SK-N-SH (cell line): Measurements from ENCODE around the gene SPTB. TPM values are rescaled to one million over a fixed set of nuclear protein-coding genes. Genes with fewer than 3 reads are reported as not detected.

Experiments
- CTCF ChIA-PET: fragments of 300-600, 350-600 bp; formaldehyde crosslinking; extraction: SDS; loops from one replicate; lab custom pipeline; 2021; lab: Yijun Ruan, JAX
- POLR2A ChIA-PET: fragments of 350-600 bp; sonication (Branson Sonifier 250); formaldehyde crosslinking; extraction: SDS; loops from one replicate; lab custom pipeline; 2020; ENCODE audit warnings: antibody characterized with exemption, inconsistent platforms; lab: Yijun Ruan, JAX
- DNase-seq: peaks from one replicate; pipeline ENCODE4 v3.0.0; 2012
- H2AFZ ChIP-seq: fragments of 200-600 bp; sonication (generic); 2 replicates; pipeline ENCODE4 v1.8.1; 2016; ENCODE audit warnings: antibody characterized with exemption, mild to moderate bottlenecking, low read depth
- H3F3A ChIP-seq: fragments of 200-600 bp; sonication (generic); replicated peaks from 2 replicates; pipeline ENCODE3; 2016; ENCODE audit warnings: antibody characterized with exemption, mild to moderate bottlenecking; ENCODE audit not compliant: insufficient read depth
- H3K27ac ChIP-seq, 2 experiments: fragments of 200-500 bp in 1 of 2; fragments of 200-600 bp in 1 of 2; sonication (Bioruptor generic) in 1 of 2; sonication (generic), shearing (Covaris generic) in 1 of 2; 2 replicates each; pipeline versions ENCODE4 v1.5.1 to v1.6.1; 2014 to 2016; ENCODE audit warnings: low read depth in 2 of 2, inconsistent platforms in 1 of 2, low read length in 1 of 2, mild to moderate bottlenecking in 1 of 2, mixed read lengths in 1 of 2
- H3K27me3 ChIP-seq: fragments of 200-600 bp; sonication (generic), shearing (Covaris generic); 2 replicates; pipeline ENCODE4 v1.6.1; 2016; ENCODE audit warnings: mixed run types; ENCODE audit not compliant: insufficient read depth
- H3K36me3 ChIP-seq, 2 experiments: fragments of 200-500 bp in 1 of 2; fragments of 200-600 bp in 1 of 2; sonication (Bioruptor generic) in 1 of 2; sonication (generic) in 1 of 2; replicated peaks in 1 of 2; 2 replicates each; pipeline versions ENCODE3 to v1.5.1; 2014 to 2016; ENCODE audit warnings: low read length in 1 of 2, mild to moderate bottlenecking in 1 of 2; ENCODE audit not compliant: insufficient read depth in 2 of 2, control insufficient read depth in 1 of 2
- H3K4me1 ChIP-seq, 2 experiments: fragments of 200-500 bp in 1 of 2; fragments of 200-600 bp in 1 of 2; sonication (Bioruptor generic) in 1 of 2; sonication (generic), shearing (Covaris generic) in 1 of 2; 2 replicates each; pipeline versions ENCODE4 v1.5.1 to v1.6.1; 2014 to 2016; ENCODE audit warnings: low read depth in 1 of 2, low read length in 1 of 2, mixed run types in 1 of 2; ENCODE audit not compliant: insufficient read depth in 2 of 2, control insufficient read depth in 1 of 2
- H3K4me2 ChIP-seq: fragments of 200-600 bp; sonication (generic), shearing (Covaris generic); 2 replicates; pipeline ENCODE4 v1.6.1; 2017; ENCODE audit warnings: mixed run types
- H3K4me3 ChIP-seq, 2 experiments: fragments of 200-500 bp in 1 of 2; fragments of 200-600 bp in 1 of 2; sonication (Bioruptor generic) in 1 of 2; sonication (generic), shearing (Covaris generic) in 1 of 2; 2 replicates each; pipeline versions ENCODE4 v1.5.1 to v1.8.1; 2014 to 2016; ENCODE audit warnings: low read depth in 2 of 2, inconsistent platforms in 1 of 2, low read length in 1 of 2, mild to moderate bottlenecking in 1 of 2, mixed read lengths in 1 of 2, moderate library complexity in 1 of 2
- H3K79me2 ChIP-seq: fragments of 200-600 bp; sonication (generic); 2 replicates; pipeline ENCODE4 v1.8.1; 2017; ENCODE audit warnings: mild to moderate bottlenecking; ENCODE audit not compliant: insufficient read depth
- H3K9ac ChIP-seq: fragments of 200-600 bp; sonication (generic); 2 replicates; pipeline ENCODE4 v1.6.1; 2017; ENCODE audit warnings: mixed run types
- H3K9me2 ChIP-seq: fragments of 200-600 bp; sonication (generic); 2 replicates; pipeline ENCODE4 v1.6.1; 2017; ENCODE audit warnings: mixed run types
- H3K9me3 ChIP-seq: fragments of 200-600 bp; sonication (generic); 2 replicates; pipeline ENCODE4 v1.6.1; 2017; ENCODE audit warnings: mixed run types, mild to moderate bottlenecking, moderate library complexity
- H4K20me1 ChIP-seq: fragments of 200-600 bp; sonication (generic); 2 replicates; pipeline ENCODE4 v1.6.1; 2017; ENCODE audit warnings: mild to moderate bottlenecking, mixed run types; ENCODE audit not compliant: insufficient read depth
- CHD2 ChIP-seq: fragments of 150-350 bp; IDR thresholded peaks from 2 replicates; pipeline ENCODE4 v1.6.1; 2018; ENCODE audit warnings: low read length; ENCODE audit not compliant: partially characterized antibody
- EP300 ChIP-seq, 2 experiments: IDR thresholded peaks; 2 replicates each; pipeline versions ENCODE4 v1.4.0 to v1.6.1; 2012; ENCODE audit warnings: borderline replicate concordance in 1 of 2, low read depth in 1 of 2, low read length in 1 of 2
- EZH2phosphoT487 ChIP-seq: fragments of 200-600 bp; sonication (generic); IDR thresholded peaks from 2 replicates; pipeline ENCODE4 v1.6.1; 2017; ENCODE audit warnings: low read depth, mixed run types, mild to moderate bottlenecking, antibody characterized with exemption, moderate library complexity, borderline replicate concordance
- GATA2 ChIP-seq: sonication (generic); formaldehyde crosslinking; IDR thresholded peaks from 2 replicates; pipeline ENCODE4 v1.5.0; 2020; ENCODE audit warnings: mild to moderate bottlenecking, missing genetic modification reagents
- IRF3 ChIP-seq: fragments of 150-350 bp; IDR thresholded peaks from 2 replicates; pipeline ENCODE4 v1.6.1; 2016; ENCODE audit warnings: mild to moderate bottlenecking, low read depth, low read length
- JUND ChIP-seq: IDR thresholded peaks from 2 replicates; pipeline ENCODE4 v1.4.0; 2012
- MEF2A ChIP-seq: IDR thresholded peaks from 2 replicates; pipeline ENCODE4 v1.4.0; 2012; ENCODE audit warnings: low read depth, borderline replicate concordance
- NFIC ChIP-seq: IDR thresholded peaks from 2 replicates; pipeline ENCODE4 v1.4.0; 2012; ENCODE audit warnings: borderline replicate concordance
- POLR2AphosphoS5 ChIP-seq: IDR thresholded peaks from 2 replicates; pipeline ENCODE4 v1.6.1; 2012; ENCODE audit warnings: low read depth, low read length
- RCOR1 ChIP-seq: fragments of 150-350 bp; IDR thresholded peaks from 2 replicates; pipeline ENCODE4 v1.6.1; 2017; ENCODE audit warnings: antibody characterized with exemption, low read length
- RXRA ChIP-seq: IDR thresholded peaks from 2 replicates; pipeline ENCODE4 v1.4.0; 2012; ENCODE audit warnings: low read depth, mild to moderate bottlenecking, borderline replicate concordance
- SMC3 ChIP-seq: IDR thresholded peaks from 2 replicates; pipeline ENCODE4 v1.6.1; 2012; ENCODE audit warnings: low read depth, low read length, improper control_type of control experiment
- TAF1 ChIP-seq: IDR thresholded peaks from 2 replicates; pipeline ENCODE4 v1.6.1; 2012; ENCODE audit warnings: low read depth, mild to moderate bottlenecking, low read length, moderate library complexity, borderline replicate concordance
- TCF12 ChIP-seq: IDR thresholded peaks from 2 replicates; pipeline ENCODE4 v1.4.0; 2012
- YY1 ChIP-seq: IDR thresholded peaks from 2 replicates; pipeline ENCODE4 v1.4.0; 2012; ENCODE audit warnings: low read depth, mild to moderate bottlenecking
- ZBTB33 ChIP-seq: IDR thresholded peaks from 2 replicates; pipeline ENCODE4 v1.4.0; 2012; ENCODE audit warnings: low read depth, borderline replicate concordance
- WGBS: methylation state at CpG from one replicate; pipeline ENCODE4 v1.1.6; 2017; ENCODE audit warnings: low lambda C conversion rate; 5-methylcytosine and 5-hydroxymethylcytosine counted together
- polyA plus RNA-seq, 3 experiments: library from polyadenylated mRNA; depleted of rRNA; stranded (reverse); fragments of >200 nt; gene quantifications; 2 replicates each; pipeline ENCODE4 v1.2.3, GENCODE V29; 2012
- TF ChIP-seq, protein P1 (sequence below): IDR thresholded peaks from 2 replicates; pipeline ENCODE4 v1.4.0; 2012; ENCODE audit warnings: low read depth
- TF ChIP-seq, protein P2 (sequence below): fragments of 150-350 bp; IDR thresholded peaks from 2 replicates; pipeline ENCODE4 v1.6.1; 2017; ENCODE audit warnings: antibody characterized with exemption, low read length, low read depth, borderline replicate concordance

SPTB gene
- polyA plus RNA-seq, 1 of the 3 experiments (the other 2 are of a cell fraction), result 0.15 TPM

DNA sequence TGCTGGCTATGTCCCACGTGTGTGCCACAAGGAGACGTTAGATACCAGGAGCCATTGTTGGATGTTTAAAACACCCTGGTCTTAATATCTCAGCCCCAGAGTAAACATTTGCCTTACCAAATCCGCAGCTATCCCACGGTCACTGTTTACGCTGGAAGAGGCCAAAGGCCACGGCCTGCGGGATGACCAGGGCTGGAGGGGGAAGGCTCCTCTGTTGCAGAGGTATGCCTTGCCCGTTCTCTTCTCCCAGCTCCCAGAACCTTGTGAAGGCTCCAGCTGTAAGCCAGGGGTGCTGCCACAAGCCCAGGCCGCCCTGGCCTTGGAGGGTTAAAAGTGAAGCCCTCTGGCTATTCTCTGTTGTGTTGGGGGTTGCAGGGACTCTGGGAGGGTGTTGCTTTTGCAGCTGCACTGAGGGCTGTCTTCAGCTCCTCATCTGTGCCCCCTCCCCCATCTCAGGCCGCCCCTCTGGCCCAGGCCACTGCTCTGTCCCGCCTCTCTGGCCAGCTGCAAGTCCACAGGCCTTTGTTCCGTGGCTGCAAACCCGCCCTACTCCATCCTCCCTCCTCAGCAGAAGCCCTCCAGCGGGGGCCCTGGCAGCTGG lies 173.0 kb downstream of the SPTB start (continued):
- TF ChIP-seq, protein P1, sequence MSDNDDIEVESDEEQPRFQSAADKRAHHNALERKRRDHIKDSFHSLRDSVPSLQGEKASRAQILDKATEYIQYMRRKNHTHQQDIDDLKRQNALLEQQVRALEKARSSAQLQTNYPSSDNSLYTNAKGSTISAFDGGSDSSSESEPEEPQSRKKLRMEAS, result no peak
- no peak for TF ChIP-seq IRF3
- TF ChIP-seq CHD2, result no peak
- no peak for TF ChIP-seq TAF1
- no peak for TF ChIP-seq JUND
- TF ChIP-seq EZH2phosphoT487, result no peak

DNA sequence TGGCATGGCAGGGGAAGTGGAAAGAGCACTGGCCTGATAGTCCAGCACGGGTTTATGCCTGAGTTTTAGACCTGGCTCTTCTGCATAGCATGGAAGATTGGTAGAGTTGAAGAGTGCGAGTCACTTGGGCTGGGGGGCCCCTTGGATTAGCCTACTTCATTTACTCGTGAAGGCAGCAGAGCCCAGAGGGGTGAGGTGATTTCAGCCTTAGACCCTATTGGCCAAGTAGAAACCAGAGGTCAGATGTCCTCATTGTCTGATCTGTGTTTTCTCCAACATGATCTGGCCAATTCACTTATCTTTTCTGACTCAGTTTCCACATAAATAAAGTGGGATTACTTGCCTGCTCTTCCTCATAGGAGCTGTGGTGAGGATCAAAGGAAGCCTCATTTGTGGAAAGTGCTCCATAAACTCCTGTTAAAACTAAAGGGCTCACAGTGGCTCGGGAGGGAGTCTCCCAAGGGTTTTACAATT lies 173.6 kb downstream of the SPTB start:
- 81% methylated on average over 3 of the region's 4 CpGs for WGBS
- Histone ChIP-seq H3K79me2 (peaks cover 27% of the 10 kb centered on the region; the same call in 1 of the 2 replicates), H3K27me3 (no peaks in the 10 kb centered on the region), H3K4me3 (no peak overlapping the region), H3K9me3 (no peaks in the 10 kb centered on the region), H4K20me1 (no peaks in the 10 kb centered on the region), H3K9ac (no peak overlapping the region), H3K27ac (no peak overlapping the region; a peak in 1 of 4 replicates), H2AFZ (no peak overlapping the region), H3F3A (no peaks in the 10 kb centered on the region), H3K36me3 (no peaks in the 10 kb centered on the region), H3K4me2 (peak overlapping the region; percentile 99; the same call in 1 of the 2 replicates), H3K9me2 (no peaks in the 10 kb centered on the region), H3K4me1 (peaks cover 6 to 36% of the 10 kb centered on the region in 2 experiments; a peak in 2 of 4 replicates)
- DNase-seq, result no peak
- POLR2A ChIA-PET, result interaction anchor here (2.1 kb wide), 1 partner anchor 56 kb away, joined by 6 read pairs; no protein-coding TSS in a partner anchor
- CTCF ChIA-PET, result interaction anchor here (0.6 to 1.8 kb wide), 4 partner anchors 54 to 90 kb away, joined by 3 to 5 read pairs (median 4); no protein-coding TSS in a partner anchor
- no peak for TF ChIP-seq TCF12
- TF ChIP-seq NFIC, result no peak
- no peak for TF ChIP-seq TAF1
- TF ChIP-seq RXRA, result no peak
- TF ChIP-seq GATA2 (CRISPR knock-in tag), result no peak
- TF ChIP-seq, protein P1, result no peak
- TF ChIP-seq MEF2A, result no peak
- TF ChIP-seq SMC3, result no peak
- no peak for TF ChIP-seq EP300 (IDR thresholded peaks at IDR 0.05; ENCODE audit: borderline replicate concordance in 1 of 2, low read depth in 1 of 2, low read length in 1 of 2)
- TF ChIP-seq, protein P2, sequence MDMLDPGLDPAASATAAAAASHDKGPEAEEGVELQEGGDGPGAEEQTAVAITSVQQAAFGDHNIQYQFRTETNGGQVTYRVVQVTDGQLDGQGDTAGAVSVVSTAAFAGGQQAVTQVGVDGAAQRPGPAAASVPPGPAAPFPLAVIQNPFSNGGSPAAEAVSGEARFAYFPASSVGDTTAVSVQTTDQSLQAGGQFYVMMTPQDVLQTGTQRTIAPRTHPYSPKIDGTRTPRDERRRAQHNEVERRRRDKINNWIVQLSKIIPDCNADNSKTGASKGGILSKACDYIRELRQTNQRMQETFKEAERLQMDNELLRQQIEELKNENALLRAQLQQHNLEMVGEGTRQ, result no peak
- no peak for TF ChIP-seq POLR2AphosphoS5
- TF ChIP-seq ZBTB33, result no peak
- no peak for TF ChIP-seq RCOR1
- TF ChIP-seq YY1, result no peak
